NCI-H2029 (cell line): ENCODE measurements around the gene ALOX5AP.
A peak's percentile ranks its signal among the peaks of the same experiment; 100 is the strongest.

Experiments used
- DNase-seq: peaks from one replicate; lab custom pipeline; 2025; lab: John Stamatoyannopoulos, UW

The ALOX5AP gene

GRCh38 chr13:30797847-30798535 is 62.6 kb downstream of the ALOX5AP start:
- DNase-seq: no peak

- no peak for DNase-seq
Observed at GRCh38 chr13:30798776-30799355, 63.5 kb downstream of the ALOX5AP start.

GRCh38 chr13:30799356-30799824 is 64.0 kb downstream of the ALOX5AP start:
- DNase-seq: no peak

- no peak for DNase-seq
Observed at GRCh38 chr13:30800107-30800506, 64.8 kb downstream of the ALOX5AP start.

- no peak for DNase-seq
Observed at GRCh38 chr13:30802501-30802900, 67.2 kb downstream of the ALOX5AP start.

GRCh38 chr13:30802953-30803478 is 67.7 kb downstream of the ALOX5AP start:
- peak; percentile 44 for DNase-seq

- DNase-seq: no peak
Observed at GRCh38 chr13:30803749-30804148, 68.4 kb downstream of the ALOX5AP start.

- DNase-seq: no peak
Observed at GRCh38 chr13:30804474-30804873, 69.1 kb downstream of the ALOX5AP start.

GRCh38 chr13:30805132-30805537 is 69.8 kb downstream of the ALOX5AP start:
- no peak for DNase-seq

GRCh38 chr13:30805603-30806011 is 70.3 kb downstream of the ALOX5AP start:
- DNase-seq: no peak

GRCh38 chr13:30806784-30807183 is 71.4 kb downstream of the ALOX5AP start:
- DNase-seq: no peak

GRCh38 chr13:30807392-30807791 is 72.0 kb downstream of the ALOX5AP start:
- DNase-seq: no peak

GRCh38 chr13:30808600-30808999 is 73.3 kb downstream of the ALOX5AP start:
- no peak for DNase-seq

- no peak for DNase-seq
Observed at GRCh38 chr13:30809787-30810186, 74.4 kb downstream of the ALOX5AP start.

- no peak for DNase-seq
Observed at GRCh38 chr13:30810261-30810701, 74.9 kb downstream of the ALOX5AP start.

- no peak for DNase-seq
Observed at GRCh38 chr13:30810801-30811200, 75.5 kb downstream of the ALOX5AP start.
